Endothelial cell (in vitro differentiated cells): Measurements from ENCODE around the gene SEC14L2. TPM values are rescaled to one million over a fixed set of nuclear protein-coding genes. Genes with fewer than 3 reads are reported as not detected.

Experiments
- DNase-seq: peaks from one replicate; pipeline ENCODE4 v3.0.0; 2021; ENCODE audit warnings: low spot score
- H3K27ac Mint-ChIP-seq: one replicate; pipeline ENCODE4 v1.8.0; 2021; ENCODE audit warnings: mixed read lengths, inconsistent platforms; ENCODE audit not compliant: unreplicated experiment
- H3K27me3 Mint-ChIP-seq: one replicate; pipeline ENCODE4 v1.8.0; 2021; ENCODE audit warnings: mild to moderate bottlenecking, moderate library complexity, mixed read lengths, inconsistent platforms; ENCODE audit not compliant: unreplicated experiment
- H3K36me3 Mint-ChIP-seq: one replicate; pipeline ENCODE4 v1.8.0; 2021; ENCODE audit warnings: mild to moderate bottlenecking, low read depth, mixed read lengths, inconsistent platforms; ENCODE audit not compliant: unreplicated experiment
- H3K4me1 Mint-ChIP-seq: one replicate; pipeline ENCODE4 v1.8.0; 2021; ENCODE audit warnings: mild to moderate bottlenecking, mixed read lengths, inconsistent platforms; ENCODE audit not compliant: unreplicated experiment
- H3K4me3 Mint-ChIP-seq: one replicate; pipeline ENCODE4 v1.8.0; 2021; ENCODE audit warnings: mild to moderate bottlenecking, mixed read lengths, inconsistent platforms; ENCODE audit not compliant: unreplicated experiment
- H3K9me3 Mint-ChIP-seq: one replicate; pipeline ENCODE4 v1.8.0; 2021; ENCODE audit warnings: mixed read lengths, inconsistent platforms; ENCODE audit not compliant: unreplicated experiment
- CTCF ChIP-seq: fragments of 200-600 bp; sonication (generic); IDR thresholded peaks from one replicate; pipeline ENCODE4 v1.5.0; 2021; ENCODE audit warnings: antibody characterized with exemption; ENCODE audit not compliant: unreplicated experiment
- total RNA-seq: library from RNA; stranded (reverse); fragmentation: NEBNext Ultra II Directional; extraction: Animal tissue kit (Norgen Biotek cat#: 25700); gene quantifications from one replicate; pipeline ENCODE4 v1.2.1, GENCODE V29; 2021; ENCODE audit not compliant: unreplicated experiment

Gene SEC14L2
- total RNA-seq, 1 donor from 2014 or later = 3.9 TPM

- no peak for TF ChIP-seq CTCF
- Mint-ChIP-seq H3K4me1 (peaks cover 7% of the 10 kb centered on the region), H3K4me3 (no peak overlapping the region), H3K9me3 (no peaks in the 10 kb centered on the region), H3K27ac (no peak overlapping the region), H3K27me3 (no peaks in the 10 kb centered on the region), H3K36me3 (peaks cover 17% of the 10 kb centered on the region)
- DNase-seq = no peak
These were observed 17.1 kb downstream of the SEC14L2 start for GRCh38 chr22:30413745-30414524.

GRCh38 chr22:30414525-30415047 lies 17.8 kb downstream of the SEC14L2 start:
- peaks cover 13% of the 10 kb centered on the region for H3K36me3 Mint-ChIP-seq
- no peak overlapping the region for H3K27ac Mint-ChIP-seq
- H3K27me3 Mint-ChIP-seq = no peaks in the 10 kb centered on the region
- peaks cover 7% of the 10 kb centered on the region for H3K4me1 Mint-ChIP-seq
- no peaks in the 10 kb centered on the region for H3K9me3 Mint-ChIP-seq
- H3K4me3 Mint-ChIP-seq = no peak overlapping the region
- no peak for TF ChIP-seq CTCF
- no peak for DNase-seq

GRCh38 chr22:30416403-30416802 lies 19.6 kb downstream of the SEC14L2 start:
- H3K27ac Mint-ChIP-seq = no peak overlapping the region
- H3K4me3 Mint-ChIP-seq = peak overlapping the region; percentile 44
- H3K36me3 Mint-ChIP-seq = peaks cover 9% of the 10 kb centered on the region
- no peaks in the 10 kb centered on the region for H3K27me3 Mint-ChIP-seq
- H3K9me3 Mint-ChIP-seq = no peaks in the 10 kb centered on the region
- TF ChIP-seq CTCF = no peak
- DNase-seq = no peak
- peaks cover 17% of the 10 kb centered on the region for H3K4me1 Mint-ChIP-seq

- no peaks in the 10 kb centered on the region for H3K9me3 Mint-ChIP-seq
- peaks cover 22% of the 10 kb centered on the region for H3K4me1 Mint-ChIP-seq
- H3K36me3 Mint-ChIP-seq = peaks cover 9% of the 10 kb centered on the region
- H3K27ac Mint-ChIP-seq = no peak overlapping the region
- DNase-seq = no peak
- no peaks in the 10 kb centered on the region for H3K27me3 Mint-ChIP-seq
- H3K4me3 Mint-ChIP-seq = peak overlapping the region; percentile 44
- TF ChIP-seq CTCF = no peak
These were observed 20.0 kb downstream of the SEC14L2 start for GRCh38 chr22:30416837-30417236.
